Thyroid gland (tissue), 4 donors: ENCODE results near the gene LRRC53. TPM values are rescaled to one million over a fixed set of nuclear protein-coding genes. Genes with fewer than 3 reads are reported as not detected.

Experiments used
- DNase-seq, 2 donors: peaks; one replicate each; pipeline ENCODE4 v3.0.0-alpha.2; 2019
- H3K27ac ChIP-seq, 3 donors: fragments of 200-600 bp; sonication (generic); 1 replicate in 2 of 3; 2 replicates in 1 of 3; pipeline ENCODE4 v1.5.1; 2016 to 2019; ENCODE audit warnings: mild to moderate bottlenecking in 1 of 3, moderate library complexity in 1 of 3
- H3K27me3 ChIP-seq: fragments of 200-600 bp; sonication (generic); one replicate; pipeline ENCODE4 v1.5.1; 2019
- H3K36me3 ChIP-seq, 2 donors: fragments of 200-600 bp; sonication (generic); one replicate each; pipeline ENCODE4 v1.5.1; 2016 to 2019
- H3K4me1 ChIP-seq, 2 donors: fragments of 200-600 bp; sonication (generic); one replicate each; pipeline ENCODE4 v1.5.1; 2017 to 2019
- H3K4me3 ChIP-seq, 3 donors: fragments of 200-600 bp; sonication (generic); replicated peaks in 1 of 3; 1 replicate in 2 of 3; 2 replicates in 1 of 3; pipeline ENCODE4 v1.5.1; 2016; ENCODE audit warnings: mild to moderate bottlenecking in 1 of 3
- H3K9me3 ChIP-seq: fragments of 200-600 bp; sonication (generic); one replicate; pipeline ENCODE4 v1.5.1; 2017
- POLR2A ChIP-seq, 2 donors: fragments of 450-650 bp; IDR thresholded peaks; one replicate each; pipeline ENCODE4 v1.6.1; 2017; ENCODE audit warnings: antibody characterized with exemption in 2 of 2, mild to moderate bottlenecking in 2 of 2, moderate library complexity in 1 of 2
- WGBS, 2 donors: methylation state at CpG; one replicate each; pipeline ENCODE4 v1.1.5; 2017; 5-methylcytosine and 5-hydroxymethylcytosine counted together
- intact Hi-C: fragments of 100-400 bp; cut with DNase I; formaldehyde crosslinking; loops from one replicate; pipeline ENCODE4 v1.15.1; 2023
- total RNA-seq, 4 donors: library from RNA; depleted of rRNA; stranded (reverse); fragments of >200 nt; gene quantifications; one replicate each; pipeline ENCODE4 v1.2.3, GENCODE V29; 2016
- TF ChIP-seq, protein P1 (sequence below), 6 experiments: fragments of 200-600 bp in 3 of 6; fragments of 450-650 bp in 3 of 6; sonication (generic) in 3 of 6; IDR thresholded peaks; one replicate each; pipeline ENCODE4 v1.5.1; 2016 to 2019; ENCODE audit warnings: antibody characterized with exemption in 6 of 6, mild to moderate bottlenecking in 2 of 6, inconsistent platforms in 1 of 6, moderate library complexity in 1 of 6

LRRC53 gene
- total RNA-seq, 4 donors from 2014 or later: not detected

DNA sequence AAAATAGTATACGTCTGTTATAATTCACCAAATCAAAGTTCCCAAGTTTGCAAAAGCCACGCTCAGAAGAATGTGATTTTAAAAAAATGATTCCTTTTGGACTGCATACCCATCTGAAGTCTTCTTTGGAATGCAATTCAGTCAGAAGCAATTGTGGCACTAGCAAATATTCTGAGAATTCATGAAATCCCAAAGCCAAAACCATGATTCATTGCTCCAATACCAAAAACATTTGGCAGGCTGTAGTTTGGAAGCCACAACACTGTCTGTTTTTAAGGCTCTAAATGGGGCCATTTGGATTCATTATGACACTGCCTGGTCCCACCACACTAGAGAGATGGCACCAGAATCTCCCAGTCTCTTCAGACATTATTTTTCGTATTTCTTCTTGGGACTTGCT is 21.8 kb upstream of the LRRC53 start:
- DNase-seq: no peak
- Histone ChIP-seq H3K27me3 (no peaks in the 10 kb centered on the region), H3K4me1 (no peaks in the 10 kb centered on the region), H3K27ac (no peak overlapping the region), H3K9me3 (no peaks in the 10 kb centered on the region), H3K4me3 (no peak overlapping the region), H3K36me3 (no peaks in the 10 kb centered on the region)
- intact Hi-C loops: no loop called here
- 75 to 88% methylated on average over 3 of the region's 3 CpGs for WGBS, 2 donors
- TF ChIP-seq POLR2A (IDR thresholded peaks at IDR 0.05): no peak
- TF ChIP-seq, protein P1, sequence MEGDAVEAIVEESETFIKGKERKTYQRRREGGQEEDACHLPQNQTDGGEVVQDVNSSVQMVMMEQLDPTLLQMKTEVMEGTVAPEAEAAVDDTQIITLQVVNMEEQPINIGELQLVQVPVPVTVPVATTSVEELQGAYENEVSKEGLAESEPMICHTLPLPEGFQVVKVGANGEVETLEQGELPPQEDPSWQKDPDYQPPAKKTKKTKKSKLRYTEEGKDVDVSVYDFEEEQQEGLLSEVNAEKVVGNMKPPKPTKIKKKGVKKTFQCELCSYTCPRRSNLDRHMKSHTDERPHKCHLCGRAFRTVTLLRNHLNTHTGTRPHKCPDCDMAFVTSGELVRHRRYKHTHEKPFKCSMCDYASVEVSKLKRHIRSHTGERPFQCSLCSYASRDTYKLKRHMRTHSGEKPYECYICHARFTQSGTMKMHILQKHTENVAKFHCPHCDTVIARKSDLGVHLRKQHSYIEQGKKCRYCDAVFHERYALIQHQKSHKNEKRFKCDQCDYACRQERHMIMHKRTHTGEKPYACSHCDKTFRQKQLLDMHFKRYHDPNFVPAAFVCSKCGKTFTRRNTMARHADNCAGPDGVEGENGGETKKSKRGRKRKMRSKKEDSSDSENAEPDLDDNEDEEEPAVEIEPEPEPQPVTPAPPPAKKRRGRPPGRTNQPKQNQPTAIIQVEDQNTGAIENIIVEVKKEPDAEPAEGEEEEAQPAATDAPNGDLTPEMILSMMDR (IDR thresholded peaks at IDR 0.05): no peak

DNA sequence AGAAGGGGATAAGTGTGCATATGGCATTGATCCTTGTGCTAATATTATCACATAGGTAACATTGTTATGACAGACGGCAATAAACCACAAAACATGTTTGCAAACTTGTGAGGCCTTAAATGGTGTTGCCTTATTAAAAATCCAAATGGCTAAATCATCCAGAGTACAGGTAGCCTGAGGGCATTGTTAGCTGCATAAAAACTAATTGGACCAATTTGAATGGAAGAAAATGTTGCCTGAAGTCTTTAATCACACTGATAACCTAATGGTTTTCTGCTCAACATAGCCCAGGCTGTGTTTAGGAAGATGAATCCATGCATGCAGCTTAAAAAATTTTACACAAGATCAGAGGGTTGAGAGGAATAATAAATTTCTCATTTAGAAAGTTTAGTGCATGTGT is 19.4 kb upstream of the LRRC53 start:
- 89 to 93% methylated on average over 1 of the region's 1 CpG for WGBS, 2 donors
- no peaks in the 10 kb centered on the region for H3K27me3 ChIP-seq
- H3K4me1 ChIP-seq: no peaks in the 10 kb centered on the region
- H3K9me3 ChIP-seq: no peaks in the 10 kb centered on the region
- TF ChIP-seq POLR2A (IDR thresholded peaks at IDR 0.05): no peak
- TF ChIP-seq, protein P1 (IDR thresholded peaks at IDR 0.05): no peak
- no peak for DNase-seq
- H3K36me3 ChIP-seq: no peaks in the 10 kb centered on the region
- H3K4me3 ChIP-seq: no peak overlapping the region
- no peak overlapping the region for H3K27ac ChIP-seq
- intact Hi-C loops: no loop called here

DNA sequence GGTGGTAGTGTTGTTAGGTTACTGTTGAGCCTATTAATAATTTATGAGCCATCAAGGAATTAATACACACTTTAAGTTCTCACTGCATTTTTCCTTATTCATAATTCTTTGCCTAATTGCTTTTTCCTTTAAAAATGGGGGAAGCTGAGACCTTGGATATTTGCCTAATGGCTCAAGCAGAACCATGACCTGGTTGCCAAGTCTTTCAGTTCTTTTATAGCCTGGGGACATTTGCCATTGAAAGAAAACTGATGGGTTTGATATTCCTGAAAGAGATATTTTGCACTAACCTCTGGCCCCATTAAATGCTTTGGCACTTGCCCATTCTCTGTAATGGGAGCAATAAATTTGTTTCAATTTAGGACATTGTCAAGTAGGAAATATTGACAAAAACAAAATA is 18.5 kb upstream of the LRRC53 start:
- intact Hi-C loops: no loop called here
- no peak for DNase-seq
- H3K27ac ChIP-seq: no peak overlapping the region
- H3K4me3 ChIP-seq: no peak overlapping the region
- TF ChIP-seq, protein P1 (IDR thresholded peaks at IDR 0.05): no peak
- no peak for TF ChIP-seq POLR2A (IDR thresholded peaks at IDR 0.05)
- H3K36me3 ChIP-seq: no peaks in the 10 kb centered on the region
- no peaks in the 10 kb centered on the region for H3K27me3 ChIP-seq
- H3K9me3 ChIP-seq: no peaks in the 10 kb centered on the region
- H3K4me1 ChIP-seq: no peaks in the 10 kb centered on the region

DNA sequence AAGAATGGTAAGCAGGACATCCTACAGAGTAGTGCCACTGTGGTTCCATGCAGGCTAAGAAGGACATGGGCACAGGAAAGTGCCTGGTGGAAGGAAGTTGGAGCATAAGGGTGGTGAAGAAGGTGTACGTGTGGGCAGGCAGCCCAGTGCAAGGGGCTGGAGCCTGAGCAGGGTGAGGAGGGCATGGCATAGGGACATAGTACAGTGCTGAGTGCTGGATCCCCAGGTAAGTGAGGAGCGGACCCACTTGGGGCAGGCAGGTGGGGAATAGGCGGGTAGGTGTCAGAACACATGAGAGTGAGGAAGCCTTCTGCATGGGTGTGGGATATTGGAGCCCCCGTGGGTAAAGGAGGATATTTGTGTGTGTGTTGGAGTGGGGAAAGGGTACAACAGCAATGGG is 15.7 kb upstream of the LRRC53 start:
- 88% methylated on average over 4 of the region's 4 CpGs for WGBS, 2 donors
- Histone ChIP-seq H3K4me3 (no peak overlapping the region), H3K27me3 (no peaks in the 10 kb centered on the region), H3K36me3 (no peaks in the 10 kb centered on the region), H3K4me1 (no peaks in the 10 kb centered on the region), H3K9me3 (no peaks in the 10 kb centered on the region), H3K27ac (no peak overlapping the region)
- no peak for DNase-seq
- intact Hi-C loops: no loop called here
- TF ChIP-seq, protein P1 (IDR thresholded peaks at IDR 0.05): no peak
- TF ChIP-seq POLR2A (IDR thresholded peaks at IDR 0.05): no peak

DNA sequence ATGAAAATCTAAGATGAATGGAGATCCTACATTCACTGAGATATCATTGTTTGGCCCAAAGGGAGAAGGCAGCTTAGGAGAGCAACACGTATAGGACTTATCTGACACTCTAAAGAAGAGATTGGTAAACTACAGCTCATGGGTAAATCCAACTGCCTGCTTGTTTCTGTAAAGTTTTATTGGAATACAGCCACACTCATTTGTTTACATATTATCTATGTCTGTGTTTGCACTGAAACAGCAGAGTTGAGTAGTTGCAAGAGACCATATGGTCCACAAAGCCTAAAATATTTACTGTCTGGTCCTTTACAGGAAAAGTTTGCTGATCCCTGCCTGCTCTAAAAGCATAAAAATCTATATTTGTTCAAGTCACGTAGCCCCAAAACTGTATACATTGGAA is 14.3 kb upstream of the LRRC53 start:
- no peaks in the 10 kb centered on the region for H3K36me3 ChIP-seq
- DNase-seq: no peak
- H3K9me3 ChIP-seq: no peaks in the 10 kb centered on the region
- no peak overlapping the region for H3K27ac ChIP-seq
- WGBS, 2 donors: 85% methylated on average over 2 of the region's 2 CpGs
- H3K27me3 ChIP-seq: no peaks in the 10 kb centered on the region
- TF ChIP-seq, protein P1 (IDR thresholded peaks at IDR 0.05): no peak
- TF ChIP-seq POLR2A (IDR thresholded peaks at IDR 0.05): no peak
- H3K4me1 ChIP-seq: no peaks in the 10 kb centered on the region
- H3K4me3 ChIP-seq: no peak overlapping the region
- intact Hi-C loops: no loop called here
